ENCODE data around the gene FARS2.

- TF ChIP-seq POLR2A (IDR thresholded peaks at IDR 0.05; ENCODE audit: low read length): no peak
- no peak for TF ChIP-seq GATA1 (IDR thresholded peaks at IDR 0.05; ENCODE audit: low read depth, low read length)
Observed at GRCh38 chr6:5229356-5229755, 32.0 kb upstream of the FARS2 start.
